Measurements from ENCODE around the gene GPR153.

GPR153 gene

DNA sequence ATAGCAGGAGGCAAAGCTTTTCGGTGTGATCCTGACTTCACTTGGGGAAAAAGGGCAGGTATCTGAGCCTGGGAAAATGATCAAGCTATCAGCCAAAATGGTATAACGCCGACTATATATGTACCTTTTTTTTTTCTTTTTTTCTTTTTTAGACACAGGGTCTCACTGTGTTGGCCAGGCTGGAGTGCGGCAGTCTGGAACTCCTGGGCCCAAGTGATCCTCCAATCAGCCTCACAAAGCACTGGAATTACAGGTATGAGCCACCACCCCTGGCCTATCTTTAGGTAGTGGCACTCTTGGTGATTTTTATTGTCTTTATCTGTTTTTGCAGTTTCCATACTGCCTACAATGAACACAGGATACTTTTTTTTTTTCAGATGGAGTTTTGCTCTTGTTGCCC is 23.8 kb downstream of the GPR153 start:
- no peak for TF ChIP-seq CTCF (IDR thresholded peaks at IDR 0.05; ENCODE audit: low read depth, low read length)
- no peak overlapping the region for H3K4me3 ChIP-seq (ENCODE audit: low read depth, low read length)

DNA sequence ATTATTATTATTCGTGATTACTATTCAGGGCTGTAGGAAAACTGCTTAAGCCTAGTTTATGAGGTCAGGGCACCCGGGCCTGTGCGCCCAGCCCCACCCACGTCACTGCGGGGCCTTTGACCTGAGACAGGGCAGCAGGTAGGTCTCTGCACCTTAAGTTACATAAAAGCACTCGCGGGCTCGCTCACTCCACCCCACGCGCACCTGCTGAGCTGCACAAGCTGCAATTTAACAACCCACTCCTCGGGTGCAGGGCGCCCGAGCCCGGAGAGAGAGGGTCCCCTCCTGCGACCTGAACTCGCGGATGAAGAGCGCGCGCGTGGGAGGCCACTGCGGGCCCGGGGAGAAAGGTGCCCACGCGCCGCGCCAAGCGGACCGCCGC is 25.6 kb downstream of the GPR153 start:
- H3K4me3 ChIP-seq (ENCODE audit: low read depth, low read length), result peak overlapping the region; percentile 84
- no peak for TF ChIP-seq CTCF (IDR thresholded peaks at IDR 0.05; ENCODE audit: low read depth, low read length)

DNA sequence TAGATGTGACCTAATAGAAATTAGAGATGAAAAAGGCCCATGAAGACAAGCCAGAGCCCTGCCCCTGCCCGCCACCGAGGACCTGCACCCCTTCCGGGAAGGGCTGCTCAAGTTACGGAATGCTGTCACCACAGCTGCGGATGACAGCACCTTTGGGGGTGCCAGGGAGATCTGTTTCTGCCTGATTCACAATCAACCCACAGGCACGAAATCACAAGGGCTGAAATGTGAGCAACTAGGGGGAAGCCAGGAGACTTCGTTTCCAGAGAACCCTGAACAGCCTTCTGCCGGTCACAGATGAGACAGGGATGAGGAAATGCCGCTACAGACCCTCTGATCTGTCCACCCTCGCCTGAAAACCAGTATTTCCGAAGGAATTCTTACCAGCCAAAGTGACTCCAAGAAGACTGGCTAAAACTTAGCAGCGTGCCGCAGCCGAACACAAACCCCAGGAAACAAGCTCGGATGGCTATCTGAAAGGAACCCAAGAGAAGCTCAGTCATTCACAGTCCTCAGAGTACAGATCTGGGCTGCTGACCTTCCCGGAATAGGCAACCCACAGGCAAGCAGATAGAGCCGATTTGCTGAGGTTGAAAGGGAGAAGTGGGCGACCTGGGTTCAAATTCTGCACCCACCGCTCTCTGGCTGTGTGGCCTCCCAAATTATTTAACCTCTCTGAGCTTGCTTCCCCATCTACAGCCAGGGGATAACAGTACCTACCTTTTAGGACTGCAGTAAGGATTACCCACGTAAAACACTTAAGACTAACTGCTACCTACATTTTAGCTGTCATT is 26.2 kb downstream of the GPR153 start:
- TF ChIP-seq CTCF (IDR thresholded peaks at IDR 0.05; ENCODE audit: low read depth, low read length), result no peak
- peak overlapping the region; percentile 84 for H3K4me3 ChIP-seq (ENCODE audit: low read depth, low read length)

DNA sequence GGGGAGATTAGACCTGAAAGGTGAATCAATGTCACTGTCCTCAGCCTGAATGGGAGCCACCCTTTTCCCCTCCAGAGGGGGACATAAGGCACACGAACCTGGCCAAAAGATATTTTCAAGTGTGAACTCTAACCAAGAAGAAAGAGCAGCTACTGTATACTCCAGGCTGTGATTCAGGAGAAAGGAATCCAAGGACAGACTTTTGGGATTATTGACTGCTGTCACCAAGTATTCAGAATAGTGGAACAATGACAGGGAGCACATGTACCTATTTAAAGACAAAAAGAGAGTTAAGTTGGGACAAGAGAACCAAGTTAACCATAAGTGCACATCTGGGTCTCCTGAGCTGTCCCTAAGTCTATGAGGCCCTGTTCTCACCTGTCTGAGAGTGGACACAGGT is 27.5 kb downstream of the GPR153 start:
- TF ChIP-seq CTCF (IDR thresholded peaks at IDR 0.05; ENCODE audit: low read depth, low read length), result no peak
- H3K4me3 ChIP-seq (ENCODE audit: low read depth, low read length), result no peak overlapping the region

DNA sequence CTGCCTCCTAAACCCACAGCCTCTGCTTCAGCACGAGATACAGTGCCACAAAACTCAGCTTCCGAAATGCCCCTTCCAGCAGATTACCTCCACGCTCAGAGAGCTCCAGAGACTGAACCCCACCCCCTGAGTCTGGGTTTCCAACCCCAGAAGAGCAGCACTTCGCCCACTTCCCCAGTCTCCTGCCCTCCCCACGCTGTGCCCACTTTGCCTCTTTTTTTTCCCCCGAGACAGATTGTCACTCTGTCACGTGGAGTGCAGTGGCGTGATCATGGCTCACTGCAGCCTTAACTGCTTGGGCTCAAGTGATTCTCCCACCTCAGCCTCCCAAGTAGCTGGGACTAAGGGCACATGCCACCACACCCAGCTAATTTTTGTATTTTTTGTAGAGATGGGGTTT is 35.2 kb downstream of the GPR153 start:
- H3K4me3 ChIP-seq (ENCODE audit: low read depth, low read length), result no peak overlapping the region
- TF ChIP-seq CTCF (IDR thresholded peaks at IDR 0.05; ENCODE audit: low read depth, low read length), result no peak

DNA sequence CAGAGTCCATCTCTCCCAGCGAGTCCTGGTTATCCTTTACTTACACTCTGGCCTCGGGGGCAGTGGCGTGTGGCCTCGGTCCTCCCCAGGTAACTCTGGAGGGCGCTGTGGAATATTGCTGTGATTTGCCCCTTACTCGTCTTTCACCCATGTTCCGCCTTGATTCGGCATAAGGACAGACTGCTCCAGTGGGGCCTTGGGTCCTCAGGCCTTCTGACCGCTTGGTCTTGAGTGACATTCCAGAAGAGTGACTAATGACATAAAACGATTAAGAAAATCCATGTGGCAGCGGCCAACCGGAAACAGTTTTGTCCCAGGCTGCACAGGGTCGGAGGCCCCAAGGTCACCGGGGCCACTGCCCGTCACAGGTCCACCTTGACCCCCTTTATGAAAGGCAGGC is 36.2 kb downstream of the GPR153 start:
- no peak for TF ChIP-seq CTCF (IDR thresholded peaks at IDR 0.05; ENCODE audit: low read depth, low read length)
- no peak overlapping the region for H3K4me3 ChIP-seq (ENCODE audit: low read depth, low read length)

- no peak overlapping the region for H3K4me3 ChIP-seq (ENCODE audit: low read depth, low read length)
- TF ChIP-seq CTCF (IDR thresholded peaks at IDR 0.05; ENCODE audit: low read depth, low read length), result no peak
Observed at GRCh38 chr1:6223617-6224016, 37.3 kb downstream of the GPR153 start.

All from WI38 (cell line).